Measurements from ENCODE around the gene DDR1. TPM values are rescaled to one million over a fixed set of nuclear protein-coding genes. Genes with fewer than 3 reads are reported as not detected.
A peak's percentile ranks its signal among the peaks of the same experiment; 100 is the strongest.
"Not testable (repeated sequence)": the region's sequence is repeated elsewhere in the genome, so short reads cannot be mapped to it uniquely, and the experiment has no call there.

The DDR1 gene
- total RNA-seq, 4 donors from 2014 or later: 25.4 to 40.4 (median 30.9) TPM

DNA sequence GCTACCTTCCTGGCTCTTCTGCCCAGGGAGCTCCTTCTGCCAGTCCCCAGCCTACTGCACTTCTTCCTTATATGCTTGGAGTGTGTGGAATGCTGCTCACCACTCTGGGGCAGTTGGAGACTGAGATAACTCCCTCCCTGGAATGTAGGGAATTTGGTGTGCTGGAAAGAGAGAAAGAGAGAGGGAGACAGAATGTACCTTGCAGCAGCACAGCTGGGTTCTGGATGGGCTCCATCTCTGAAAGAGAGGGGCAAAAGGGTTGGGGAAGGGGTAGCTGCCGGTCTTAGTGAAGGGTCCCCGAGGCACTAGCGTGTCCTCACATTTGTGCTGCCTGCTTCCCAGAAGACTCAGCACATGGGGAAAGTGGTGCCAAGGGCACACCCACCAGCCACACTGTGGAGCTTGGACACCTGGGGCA, 40.2 kb upstream of the DDR1 start:
- peak; percentile 74 for ATAC-seq
- no peak for TF ChIP-seq EP300 (IDR thresholded peaks at IDR 0.05)
- peaks cover 0 to 14% (median 5%) of the 10 kb centered on the region in 3 donors for H3K4me1 ChIP-seq
- H3K9me3 ChIP-seq: no peaks in the 10 kb centered on the region
- H3K4me3 ChIP-seq: no peak overlapping the region
- no peaks in the 10 kb centered on the region for H3K36me3 ChIP-seq
- WGBS, 2 donors (ENCODE audit: low coverage in 1 of 2): 60 to 71% methylated on average over 1 to 3 of the region's 3 CpGs
- peak overlapping the region in 2 of 4 donors; percentile 41 to 59 for H3K27ac ChIP-seq
- no peaks in the 10 kb centered on the region for H3K27me3 ChIP-seq

GRCh38 chr6:30845183-30845582, 39.1 kb upstream of the DDR1 start:
- 63 to 88% methylated on average over 6 of the region's 8 CpGs for WGBS, 2 donors (ENCODE audit: low coverage in 1 of 2)
- peaks cover 0 to 14% (median 5%) of the 10 kb centered on the region in 3 donors for H3K4me1 ChIP-seq
- H3K4me3 ChIP-seq: no peak overlapping the region
- H3K36me3 ChIP-seq: no peaks in the 10 kb centered on the region
- H3K9me3 ChIP-seq: no peaks in the 10 kb centered on the region
- no peak for ATAC-seq
- no peak overlapping the region for H3K27ac ChIP-seq
- H3K27me3 ChIP-seq: no peaks in the 10 kb centered on the region
- TF ChIP-seq POLR2A (IDR thresholded peaks at IDR 0.05) (no peak), CTCF (IDR thresholded peaks at IDR 0.05) (no peak), EP300 (IDR thresholded peaks at IDR 0.05) (no peak), POLR2AphosphoS5 (IDR thresholded peaks at IDR 0.05) (no peak)

DNA sequence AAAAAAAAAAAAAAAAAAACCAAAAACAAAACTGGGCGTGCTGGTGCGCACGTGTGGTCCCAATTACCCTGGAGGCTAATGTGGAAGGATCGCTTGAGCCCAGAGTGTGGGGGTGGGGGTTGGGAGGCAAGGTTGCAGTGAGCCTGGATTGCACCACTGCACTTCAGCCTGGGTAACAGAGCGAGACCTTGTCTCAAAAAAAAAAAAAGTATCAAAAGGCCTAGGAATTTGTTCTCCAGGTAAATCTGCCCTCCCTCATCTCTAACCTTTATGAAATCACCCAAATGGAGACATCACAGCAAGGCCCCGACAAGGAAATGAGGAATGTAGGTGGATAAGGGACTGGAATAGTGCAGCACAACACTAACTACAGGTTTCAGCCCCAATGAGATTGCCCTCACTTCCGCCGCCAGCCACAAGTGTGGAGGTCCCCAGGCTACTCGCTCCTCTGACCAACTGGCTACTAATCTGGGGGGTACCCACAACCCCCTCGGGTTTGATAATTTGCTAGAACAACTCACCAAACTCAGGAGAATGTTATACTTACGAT, 36.8 kb upstream of the DDR1 start:
- Histone ChIP-seq H3K4me3 (no peak overlapping the region), H3K9me3 (no peaks in the 10 kb centered on the region), H3K27ac (no peak overlapping the region), H3K27me3 (no peaks in the 10 kb centered on the region), H3K4me1 (peaks cover 0 to 14% (median 5%) of the 10 kb centered on the region in 3 donors), H3K36me3 (no peaks in the 10 kb centered on the region)
- TF ChIP-seq POLR2A (IDR thresholded peaks at IDR 0.05): no peak
- TF ChIP-seq EP300 (IDR thresholded peaks at IDR 0.05): no peak
- no peak for TF ChIP-seq CTCF (IDR thresholded peaks at IDR 0.05)
- no peak for TF ChIP-seq POLR2AphosphoS5 (IDR thresholded peaks at IDR 0.05)
- ATAC-seq: no peak
- 74 to 100% methylated on average over 1 to 10 of the region's 11 CpGs for WGBS, 2 donors (ENCODE audit: low coverage in 1 of 2)

GRCh38 chr6:30847971-30848436, 36.3 kb upstream of the DDR1 start:
- peaks cover 0 to 14% (median 5%) of the 10 kb centered on the region in 3 donors for H3K4me1 ChIP-seq
- no peak overlapping the region for H3K4me3 ChIP-seq
- no peaks in the 10 kb centered on the region for H3K36me3 ChIP-seq
- TF ChIP-seq POLR2A (IDR thresholded peaks at IDR 0.05) (no peak), CTCF (IDR thresholded peaks at IDR 0.05) (no peak), EP300 (IDR thresholded peaks at IDR 0.05) (no peak), POLR2AphosphoS5 (IDR thresholded peaks at IDR 0.05) (no peak)
- H3K9me3 ChIP-seq: no peaks in the 10 kb centered on the region
- no peak for ATAC-seq
- 79% methylated on average over 4 to 9 of the region's 9 CpGs for WGBS, 2 donors (ENCODE audit: low coverage in 1 of 2)
- no peaks in the 10 kb centered on the region for H3K27me3 ChIP-seq
- H3K27ac ChIP-seq: no peak overlapping the region

DNA sequence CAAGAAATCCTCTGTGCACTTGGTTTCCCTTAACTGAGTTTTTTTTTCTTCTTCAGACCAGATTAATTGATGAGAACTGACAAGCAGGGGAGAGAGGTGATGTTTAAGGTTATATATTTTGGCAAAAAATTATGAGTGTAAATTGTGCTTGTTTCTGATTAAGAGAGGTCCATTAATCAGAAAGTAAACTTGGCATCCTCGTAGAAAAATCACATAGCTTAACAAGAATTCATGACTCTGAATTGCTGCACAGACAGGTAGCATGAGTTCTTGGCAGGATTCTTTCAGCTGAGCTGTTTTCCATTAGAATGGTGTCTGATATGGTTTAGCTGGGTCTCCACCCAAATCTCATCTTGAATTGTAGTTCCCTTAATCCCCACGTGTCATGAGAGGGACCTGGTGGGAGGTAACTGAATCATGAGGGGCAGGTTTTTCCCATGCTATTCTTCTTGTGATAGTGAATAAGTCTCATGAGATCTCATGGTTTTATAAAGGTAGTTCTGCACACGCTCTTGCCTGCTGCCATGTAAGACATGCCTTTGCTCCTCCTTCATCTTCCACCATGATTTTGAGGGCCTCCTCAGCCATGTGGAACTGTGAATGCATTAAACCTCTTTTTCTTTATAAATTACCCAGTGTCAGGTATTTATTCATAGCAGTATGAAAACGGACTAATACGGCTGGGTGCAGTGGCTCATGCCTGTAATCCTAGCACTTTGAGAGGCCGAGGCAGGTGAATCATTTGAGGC, 34.2 kb upstream of the DDR1 start:
- Histone ChIP-seq H3K27ac (no peak overlapping the region), H3K4me1 (no peaks in the 10 kb centered on the region), H3K9me3 (no peaks in the 10 kb centered on the region), H3K4me3 (no peak overlapping the region), H3K36me3 (no peaks in the 10 kb centered on the region), H3K27me3 (no peaks in the 10 kb centered on the region)
- 57 to 68% methylated on average over 3 to 6 of the region's 6 CpGs for WGBS, 2 donors (ENCODE audit: low coverage in 1 of 2)
- no peak for ATAC-seq
- no peak for TF ChIP-seq CTCF (IDR thresholded peaks at IDR 0.05)
- no peak for TF ChIP-seq POLR2A (IDR thresholded peaks at IDR 0.05)

GRCh38 chr6:30852459-30852858, 31.9 kb upstream of the DDR1 start:
- not testable (repeated sequence) for H3K27ac ChIP-seq, H3K4me3 ChIP-seq, H3K4me1 ChIP-seq, H3K36me3 ChIP-seq, H3K27me3 ChIP-seq, ATAC-seq, H3K9me3 ChIP-seq
- 90 to 100% methylated on average over 1 to 2 of the region's 2 CpGs for WGBS, 2 donors (ENCODE audit: low coverage in 1 of 2)

Measured in gastroesophageal sphincter (tissue), 4 donors.